ENCODE results near the gene CORIN.

DNA sequence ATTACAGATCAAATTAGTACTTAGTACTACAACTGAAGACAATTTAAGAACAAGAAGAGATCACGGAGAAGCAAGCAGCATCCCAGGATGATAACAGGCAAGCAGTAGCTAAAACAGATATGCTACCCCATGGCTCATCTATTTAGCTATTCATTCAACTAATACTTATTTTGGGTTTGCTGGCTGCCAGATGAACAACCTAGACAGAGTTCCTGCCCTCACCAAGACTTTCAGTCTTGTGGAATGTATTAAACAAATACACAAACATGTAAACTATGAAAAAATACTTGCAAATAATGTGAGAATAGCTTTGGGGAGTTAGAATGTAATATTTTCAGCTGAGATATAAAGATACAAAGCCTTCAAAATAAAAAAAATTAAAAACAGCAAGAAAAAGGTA is 2.4 kb upstream of the CORIN start:
- TF ChIP-seq, protein P1, sequence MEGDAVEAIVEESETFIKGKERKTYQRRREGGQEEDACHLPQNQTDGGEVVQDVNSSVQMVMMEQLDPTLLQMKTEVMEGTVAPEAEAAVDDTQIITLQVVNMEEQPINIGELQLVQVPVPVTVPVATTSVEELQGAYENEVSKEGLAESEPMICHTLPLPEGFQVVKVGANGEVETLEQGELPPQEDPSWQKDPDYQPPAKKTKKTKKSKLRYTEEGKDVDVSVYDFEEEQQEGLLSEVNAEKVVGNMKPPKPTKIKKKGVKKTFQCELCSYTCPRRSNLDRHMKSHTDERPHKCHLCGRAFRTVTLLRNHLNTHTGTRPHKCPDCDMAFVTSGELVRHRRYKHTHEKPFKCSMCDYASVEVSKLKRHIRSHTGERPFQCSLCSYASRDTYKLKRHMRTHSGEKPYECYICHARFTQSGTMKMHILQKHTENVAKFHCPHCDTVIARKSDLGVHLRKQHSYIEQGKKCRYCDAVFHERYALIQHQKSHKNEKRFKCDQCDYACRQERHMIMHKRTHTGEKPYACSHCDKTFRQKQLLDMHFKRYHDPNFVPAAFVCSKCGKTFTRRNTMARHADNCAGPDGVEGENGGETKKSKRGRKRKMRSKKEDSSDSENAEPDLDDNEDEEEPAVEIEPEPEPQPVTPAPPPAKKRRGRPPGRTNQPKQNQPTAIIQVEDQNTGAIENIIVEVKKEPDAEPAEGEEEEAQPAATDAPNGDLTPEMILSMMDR (IDR thresholded peaks at IDR 0.05) = no peak
- no peak for TF ChIP-seq POLR2A (IDR thresholded peaks at IDR 0.05)
